HG03135 (cell line): ENCODE data around the gene GRK5.
"Not testable (repeated sequence)": the region's sequence is repeated elsewhere in the genome, so short reads cannot be mapped to it uniquely, and the experiment has no call there.

ENCODE experiments used
- ATAC-seq: cut with Tn5 transposase; IDR thresholded peaks from one replicate; pipeline ENCODE4 v1.9.1; 2021; ENCODE audit warnings: mild to moderate bottlenecking, moderate library complexity; ENCODE audit not compliant: unreplicated experiment

The GRK5 gene

DNA sequence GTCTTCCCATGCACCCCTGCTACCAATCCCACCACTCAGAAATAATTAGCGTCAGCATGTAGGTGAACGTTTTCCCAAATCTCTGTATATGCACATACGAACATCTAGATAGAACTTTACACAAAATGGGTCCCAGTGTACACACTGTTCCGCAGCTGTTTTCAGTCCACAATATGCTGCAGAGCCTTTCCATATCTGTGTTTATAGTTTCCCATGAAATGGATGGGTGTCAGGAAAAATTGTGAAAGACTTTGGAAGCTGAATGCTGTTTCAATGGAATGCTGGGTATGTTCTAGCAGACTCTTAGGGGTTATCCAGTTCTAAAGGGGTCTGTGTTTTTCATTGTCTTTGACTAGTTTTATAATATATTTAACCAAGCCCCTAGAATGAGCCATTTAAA lies 13.8 kb downstream of the GRK5 start:
- ATAC-seq: no peak

DNA sequence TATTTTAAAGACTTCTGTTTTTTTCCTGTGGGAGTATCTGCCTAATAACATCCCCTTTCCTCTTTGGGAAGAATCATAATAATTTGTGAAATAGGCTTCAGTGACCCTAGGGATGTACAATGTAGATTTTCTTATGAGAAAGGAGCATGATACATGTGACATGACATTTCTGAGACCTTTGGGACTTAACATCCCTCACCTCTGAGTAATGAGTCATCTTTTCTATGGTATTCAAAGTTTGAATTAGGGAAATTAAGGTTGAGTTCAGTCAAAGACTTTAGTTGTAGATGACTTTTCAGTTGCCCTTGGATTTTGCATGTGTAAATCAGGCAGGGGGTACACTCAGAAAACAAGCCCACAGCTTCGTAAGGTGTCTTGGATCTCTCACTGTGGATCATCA lies 14.3 kb downstream of the GRK5 start:
- ATAC-seq: no peak

- no peak for ATAC-seq
These were observed 15.2 kb downstream of the GRK5 start for GRCh38 chr10:119222537-119222936.

GRCh38 chr10:119222966-119223386 lies 15.6 kb downstream of the GRK5 start:
- no peak for ATAC-seq

GRCh38 chr10:119225083-119225658 lies 17.8 kb downstream of the GRK5 start:
- no peak for ATAC-seq

- ATAC-seq: no peak
These were observed 20.5 kb downstream of the GRK5 start for GRCh38 chr10:119227825-119228224.

- ATAC-seq: no peak
These were observed 24.3 kb downstream of the GRK5 start for GRCh38 chr10:119231654-119232053.

- ATAC-seq: not testable (repeated sequence)
These were observed 25.1 kb downstream of the GRK5 start for GRCh38 chr10:119232439-119232838.

DNA sequence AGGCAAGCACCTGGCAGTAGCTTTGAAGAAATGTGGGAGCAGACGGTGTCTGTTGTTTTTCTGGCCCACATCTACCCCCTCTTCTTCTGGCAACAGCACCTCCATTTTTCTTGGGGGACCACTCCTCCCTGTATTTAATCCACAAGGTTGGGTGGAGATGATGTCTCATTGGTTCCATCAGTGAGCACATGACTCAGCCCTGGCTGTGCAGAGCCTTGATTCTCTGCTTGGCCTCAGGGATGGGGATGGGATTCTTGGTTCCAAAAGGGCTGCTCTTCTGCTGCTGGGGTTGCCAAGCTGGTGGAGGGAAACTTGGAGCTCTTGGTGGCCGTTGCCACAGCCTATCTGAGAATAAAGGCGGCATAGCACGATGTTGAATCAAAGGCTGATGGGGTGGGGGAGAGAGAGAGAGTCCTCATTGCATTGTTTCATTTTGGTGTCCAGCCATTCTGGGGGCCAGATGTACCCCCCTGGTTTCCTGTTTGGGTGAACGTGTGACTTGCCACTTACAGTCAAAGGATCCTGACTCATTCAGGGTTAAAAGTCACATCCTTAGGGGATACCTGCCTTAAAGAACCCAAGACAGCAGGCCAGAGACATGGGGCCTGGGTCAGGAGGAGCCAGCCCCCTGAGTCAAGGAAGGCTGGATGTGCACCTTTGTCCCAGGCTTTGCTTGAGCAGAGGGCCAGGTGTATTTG lies 25.9 kb downstream of the GRK5 start:
- no peak for ATAC-seq

GRCh38 chr10:119233821-119234220 lies 26.4 kb downstream of the GRK5 start:
- ATAC-seq: no peak

DNA sequence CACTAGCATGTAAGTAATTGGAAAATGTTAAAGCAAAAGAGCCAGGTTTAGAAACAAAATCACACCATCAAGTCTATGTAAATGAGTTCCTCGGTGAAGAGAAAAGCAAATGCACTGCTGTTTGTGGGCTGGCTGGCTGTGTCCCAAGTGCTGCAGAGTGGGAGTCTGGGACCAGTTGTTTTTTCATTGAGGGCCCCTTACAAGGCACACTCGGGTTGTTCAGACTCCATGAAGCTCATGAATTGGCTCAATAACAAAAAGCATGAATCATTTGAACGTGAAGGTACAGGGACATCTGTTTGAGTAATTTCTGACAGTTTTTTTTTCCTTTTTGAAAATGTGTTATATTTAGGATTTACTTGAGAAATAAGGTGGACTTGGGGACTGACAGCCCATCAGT lies 28.0 kb downstream of the GRK5 start:
- no peak for ATAC-seq

DNA sequence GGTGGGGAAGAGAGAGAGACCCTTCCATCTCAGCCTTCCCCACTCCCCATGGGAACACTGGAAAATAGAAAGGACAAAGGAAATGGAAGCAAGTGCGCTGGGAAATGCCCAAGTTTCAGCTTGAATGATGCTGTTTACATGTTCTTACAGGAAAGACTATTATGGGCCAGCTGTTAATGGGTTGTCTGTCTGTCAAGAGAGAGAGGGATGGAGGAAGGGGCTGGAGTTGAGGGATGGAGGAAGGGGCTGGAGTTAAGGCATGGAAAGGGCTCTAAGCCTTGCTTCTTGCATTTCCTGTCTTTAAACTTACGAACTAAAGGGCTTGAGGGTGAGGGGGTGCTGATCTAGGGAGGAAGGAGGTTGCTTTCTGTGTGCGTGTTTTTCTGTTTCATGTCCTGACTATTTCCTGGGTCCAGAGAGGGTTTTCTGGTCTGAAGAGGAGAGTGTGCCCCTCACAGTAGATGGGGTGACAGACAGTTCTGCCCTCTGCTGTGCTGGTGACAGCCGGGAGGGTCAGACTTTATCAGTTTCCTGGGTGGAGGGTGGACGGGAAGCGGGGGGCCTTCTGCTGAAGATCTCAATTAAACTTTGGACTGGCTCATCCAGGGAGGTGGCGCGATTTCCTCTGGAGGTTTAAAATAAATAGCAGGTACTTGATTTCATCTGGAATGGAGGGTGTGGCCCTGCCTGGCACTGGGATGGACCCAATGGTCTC lies 30.5 kb downstream of the GRK5 start:
- ATAC-seq: no peak

DNA sequence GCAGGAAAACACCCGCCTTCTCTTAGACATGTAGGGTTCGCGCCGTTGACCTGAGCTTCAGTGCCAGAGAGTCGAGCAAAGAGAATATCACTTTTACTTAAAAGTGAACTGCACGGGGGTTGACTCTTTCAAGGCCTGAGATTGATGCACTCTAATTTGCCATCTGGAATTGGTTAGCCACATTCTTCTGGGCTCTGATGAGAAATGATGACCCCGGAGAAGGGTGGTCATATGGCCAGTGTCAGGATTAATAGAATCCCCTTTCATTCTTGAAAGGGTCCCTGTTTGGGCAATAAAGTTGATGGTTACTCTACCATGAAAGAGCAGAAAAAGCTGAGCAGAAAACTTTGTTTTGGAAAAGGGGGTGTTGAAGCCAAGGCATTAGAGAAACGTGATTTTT lies 31.2 kb downstream of the GRK5 start:
- ATAC-seq: no peak

- not testable (repeated sequence) for ATAC-seq
These were observed 31.6 kb downstream of the GRK5 start for GRCh38 chr10:119239015-119239414.

DNA sequence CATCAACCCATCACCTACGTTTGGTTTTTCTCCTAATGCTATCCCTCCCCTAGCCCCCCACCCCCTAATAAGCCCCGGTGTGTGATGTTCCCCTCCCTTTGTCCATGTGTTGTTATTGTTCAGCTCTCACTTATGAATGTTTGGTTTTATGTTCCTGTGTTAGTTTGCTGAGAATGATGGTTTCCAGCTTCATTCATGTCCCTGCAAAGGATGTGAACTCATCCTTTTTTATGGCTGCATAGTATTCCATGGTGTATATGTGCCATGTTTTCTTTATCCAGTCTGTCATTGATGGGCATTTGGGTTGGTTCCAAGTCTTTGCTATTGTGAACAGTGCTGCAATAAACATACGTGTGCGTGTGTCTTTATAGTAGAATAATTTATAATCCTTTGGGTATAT lies 32.3 kb downstream of the GRK5 start:
- ATAC-seq: not testable (repeated sequence)

DNA sequence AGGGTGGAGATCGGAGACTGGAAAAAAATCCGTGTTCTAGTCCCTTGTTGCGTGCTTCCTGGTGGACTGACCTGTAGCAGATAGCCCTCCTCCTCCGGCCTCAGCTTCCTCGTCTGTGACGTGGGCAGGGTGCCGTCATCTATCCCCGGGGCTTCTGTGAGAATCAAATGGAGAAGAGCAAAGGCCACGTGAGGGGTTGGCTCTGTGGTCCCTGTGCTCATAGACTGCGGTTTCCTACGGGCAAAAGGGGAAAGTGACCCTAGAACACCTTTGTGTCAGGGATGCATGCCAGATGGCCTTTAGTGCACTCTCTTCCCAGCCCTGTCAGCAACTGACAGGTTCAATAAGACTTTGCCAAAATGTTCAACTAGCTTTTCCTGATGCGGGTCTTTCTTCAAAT lies 33.7 kb downstream of the GRK5 start:
- ATAC-seq: no peak

DNA sequence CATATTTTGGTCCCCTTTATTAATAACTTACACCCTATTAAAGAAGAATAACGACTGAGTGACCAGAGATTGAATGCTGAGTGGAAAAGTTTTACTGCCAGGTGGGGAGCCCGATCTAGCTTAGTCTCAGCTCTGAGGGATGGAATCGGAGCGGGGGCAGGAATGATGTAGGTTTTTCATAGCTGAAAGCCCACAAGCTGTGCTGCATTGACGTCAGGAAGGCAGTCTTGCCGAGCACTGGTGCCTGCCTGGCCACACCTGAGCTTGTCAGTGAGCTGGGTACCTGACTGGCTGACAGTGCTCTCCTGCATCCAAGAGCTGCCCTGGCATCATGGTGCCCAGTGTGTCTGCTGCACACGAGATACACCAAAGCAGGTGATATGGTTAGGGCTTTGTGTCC lies 34.8 kb downstream of the GRK5 start:
- no peak for ATAC-seq

DNA sequence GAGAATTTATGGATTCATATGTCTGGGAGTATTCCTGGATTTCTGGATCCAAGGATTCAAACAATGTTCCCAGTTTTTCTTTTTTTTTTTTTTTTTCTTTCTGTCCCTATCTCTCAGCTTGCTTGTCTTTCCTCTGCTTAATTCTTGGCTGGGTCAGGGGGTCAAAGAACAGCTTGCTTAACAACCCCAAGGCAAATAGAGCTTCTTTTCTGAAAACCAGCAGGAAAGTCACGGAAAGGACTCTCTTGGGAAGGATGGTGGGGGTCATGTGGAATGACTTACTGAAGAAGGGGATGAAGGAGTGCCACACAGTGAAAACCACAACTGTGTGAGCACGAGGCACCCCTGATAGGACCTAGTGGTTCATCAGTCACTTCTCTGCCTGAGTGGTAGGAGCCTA lies 36.1 kb downstream of the GRK5 start:
- ATAC-seq: no peak

GRCh38 chr10:119243967-119244366 lies 36.6 kb downstream of the GRK5 start:
- ATAC-seq: no peak

DNA sequence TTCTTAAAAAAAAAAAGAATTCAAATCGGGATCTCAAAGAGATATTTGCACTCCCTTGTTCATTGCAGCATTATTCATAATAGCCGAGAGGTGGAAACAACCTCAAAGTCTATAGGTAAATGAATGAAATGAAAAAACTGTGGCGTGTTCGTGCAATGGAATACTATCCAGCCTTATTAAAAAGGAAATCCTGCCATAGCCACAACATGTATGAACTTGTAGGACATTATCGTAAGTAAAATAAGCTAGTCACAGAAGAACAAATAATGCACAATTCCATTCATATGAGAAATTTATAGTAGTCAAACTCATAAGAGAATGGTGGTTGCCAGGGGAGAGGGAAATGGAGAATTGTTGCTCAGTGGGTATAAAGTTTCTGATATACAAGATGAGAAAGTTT lies 37.9 kb downstream of the GRK5 start:
- ATAC-seq: no peak

GRCh38 chr10:119246862-119247549 lies 39.6 kb downstream of the GRK5 start:
- no peak for ATAC-seq

GRCh38 chr10:119247550-119247894 lies 40.2 kb downstream of the GRK5 start:
- no peak for ATAC-seq
